Testis (tissue), 2 donors: ENCODE results near the gene ODAPH.

Experiments used
- POLR2A ChIP-seq: fragments of 450-650 bp; IDR thresholded peaks from one replicate; pipeline ENCODE4 v1.6.1; 2017; ENCODE audit warnings: antibody characterized with exemption, mild to moderate bottlenecking, moderate library complexity
- TF ChIP-seq, protein P1 (sequence below), 3 experiments: fragments of 450-650 bp in 2 of 3; fragments of 200-600 bp in 1 of 3; sonication (generic) in 1 of 3; IDR thresholded peaks; one replicate each; pipeline ENCODE4 v1.5.1; 2016 to 2019; ENCODE audit warnings: antibody characterized with exemption in 3 of 3, mild to moderate bottlenecking in 2 of 3, moderate library complexity in 1 of 3

DNA sequence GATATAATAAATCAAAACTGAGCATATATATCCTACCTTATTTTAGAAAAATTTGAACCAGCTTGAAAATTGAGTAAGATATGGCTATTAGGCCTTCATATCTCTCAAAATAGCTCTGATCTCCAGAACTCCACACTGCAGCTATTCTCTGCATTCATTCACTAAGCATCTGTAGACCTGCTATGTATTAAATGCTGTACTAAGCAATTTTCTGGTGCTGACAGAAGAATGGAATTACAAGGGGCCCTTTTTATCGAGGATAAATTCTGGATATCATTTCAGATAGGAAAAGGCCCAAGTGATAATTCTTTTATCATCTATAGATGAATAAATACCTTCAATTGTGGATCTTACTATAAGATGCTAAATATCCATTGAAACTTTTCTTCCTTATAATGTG, 39.7 kb upstream of the ODAPH start:
- TF ChIP-seq, protein P1, sequence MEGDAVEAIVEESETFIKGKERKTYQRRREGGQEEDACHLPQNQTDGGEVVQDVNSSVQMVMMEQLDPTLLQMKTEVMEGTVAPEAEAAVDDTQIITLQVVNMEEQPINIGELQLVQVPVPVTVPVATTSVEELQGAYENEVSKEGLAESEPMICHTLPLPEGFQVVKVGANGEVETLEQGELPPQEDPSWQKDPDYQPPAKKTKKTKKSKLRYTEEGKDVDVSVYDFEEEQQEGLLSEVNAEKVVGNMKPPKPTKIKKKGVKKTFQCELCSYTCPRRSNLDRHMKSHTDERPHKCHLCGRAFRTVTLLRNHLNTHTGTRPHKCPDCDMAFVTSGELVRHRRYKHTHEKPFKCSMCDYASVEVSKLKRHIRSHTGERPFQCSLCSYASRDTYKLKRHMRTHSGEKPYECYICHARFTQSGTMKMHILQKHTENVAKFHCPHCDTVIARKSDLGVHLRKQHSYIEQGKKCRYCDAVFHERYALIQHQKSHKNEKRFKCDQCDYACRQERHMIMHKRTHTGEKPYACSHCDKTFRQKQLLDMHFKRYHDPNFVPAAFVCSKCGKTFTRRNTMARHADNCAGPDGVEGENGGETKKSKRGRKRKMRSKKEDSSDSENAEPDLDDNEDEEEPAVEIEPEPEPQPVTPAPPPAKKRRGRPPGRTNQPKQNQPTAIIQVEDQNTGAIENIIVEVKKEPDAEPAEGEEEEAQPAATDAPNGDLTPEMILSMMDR (IDR thresholded peaks at IDR 0.05) = no peak
- TF ChIP-seq POLR2A = no peak
